ENCODE measurements around the gene ZBTB42.

GRCh38 chr14:104806625-104807465 is 5.9 kb downstream of the ZBTB42 start:
- TF ChIP-seq CTCF (IDR thresholded peaks at IDR 0.05) (no peak), EZH2phosphoT487 (IDR thresholded peaks at IDR 0.05; ENCODE audit: borderline replicate concordance, low read depth) (no peak)
